Placental epithelial cell (primary cell): ENCODE measurements around the gene TBRG1. TPM values are rescaled to one million over a fixed set of nuclear protein-coding genes. Genes with fewer than 3 reads are reported as not detected.

Source experiments
- small RNA-seq: library from RNA; depleted of rRNA; stranded (forward); fragments of <200 nt; gene quantifications from one replicate; pipeline ENCODE3, GENCODE V24; 2012
- total RNA-seq: library from RNA; depleted of rRNA; stranded (reverse); fragments of >200 nt; gene quantifications from 2 replicates; pipeline ENCODE4 v1.2.3, GENCODE V29; 2012

Gene TBRG1
- total RNA-seq: 24.3 and 28.6 TPM in 2 replicates

GRCh38 chr11:124622531-124623451 is at the start of gene TBRG1:
TSS of gene TBRG1 (plus strand) at chr11:124622864. CDS start at chr11:124623084, 220 bp downstream.

GRCh38 chr11:124611064-124611463 is 11.6 kb upstream of the TBRG1 start, which contains the start of gene PANX3:
TSS of gene PANX3 (plus strand) at chr11:124611428. CDS start at chr11:124611557, 129 bp downstream.

GRCh38 chr11:124673333-124674167 is 50.9 kb downstream of the TBRG1 start, which contains the start of the genes SIAE and SPA17:
TSS of gene SIAE (minus strand) at chr11:124673739. CDS start at chr11:124673708, 31 bp downstream.
TSS of gene SPA17 (plus strand) at chr11:124673904. CDS start at chr11:124675265, 1,361 bp downstream.

Small RNAs within 50 kb of the gene (small RNA-seq; reads per million reads assigned to genes)
- not detected for gene RNA5SP352

Other genes starting within 250 kb of the TBRG1 start
- gene OR8B2, start 238.4 kb upstream of the TBRG1 start, total RNA-seq: not detected in 2 replicates
- gene OR8B3, start 223.8 kb upstream of the TBRG1 start, total RNA-seq: not detected in 2 replicates
- not detected in 2 replicates for gene OR8B4, start 198.0 kb upstream of the TBRG1 start, total RNA-seq
- not detected in 2 replicates for gene OR8B8, start 177.2 kb upstream of the TBRG1 start, total RNA-seq
- gene OR8B12, start 79.2 kb upstream of the TBRG1 start, total RNA-seq: not detected in 2 replicates
- gene OR8A1, start 52.9 kb upstream of the TBRG1 start, total RNA-seq: not detected in 2 replicates
- gene PANX3, start 11.4 kb upstream of the TBRG1 start, total RNA-seq: not detected in 2 replicates
- gene SIAE, start 50.9 kb downstream of the TBRG1 start, total RNA-seq: 4.1 and 7.9 TPM in 2 replicates
- gene SPA17, start 51.0 kb downstream of the TBRG1 start, total RNA-seq: 2.7 and 3.5 TPM in 2 replicates
- 0.11 TPM in 1 of 2 replicates, not detected in the other for gene NRGN, start 117.1 kb downstream of the TBRG1 start, total RNA-seq
- under 0.01 and 0.33 TPM in 2 replicates for gene VSIG2, start 129.4 kb downstream of the TBRG1 start, total RNA-seq
- under 0.01 and 0.22 TPM in 2 replicates for gene ESAM, start 139.4 kb downstream of the TBRG1 start, total RNA-seq
- gene MSANTD2, start 177.5 kb downstream of the TBRG1 start, total RNA-seq: 9.8 and 11.8 TPM in 2 replicates
- gene ROBO3, start 242.6 kb downstream of the TBRG1 start, total RNA-seq: 22.7 and 24.7 TPM in 2 replicates